Measurements from ENCODE around the gene CAP2. TPM values are rescaled to one million over a fixed set of nuclear protein-coding genes. Genes with fewer than 3 reads are reported as not detected.
A peak's percentile ranks its signal among the peaks of the same experiment; 100 is the strongest.

CAP2 gene
- total and polyA plus RNA-seq, 9 of the 15 experiments (the other 6 are each of a cell fraction or from before 2014, with no cell fraction given) = not detected

- no peaks in the 10 kb centered on the region for H3K36me3 ChIP-seq (ENCODE audit: control insufficient read depth, insufficient read depth, low read length)
- DNase-seq (ENCODE audit: extremely low read depth in 1 of 4, low spot score in 3 of 4) (no peak), FAIRE-seq (no peak), ATAC-seq (peak; percentile 44; the same call in 1 of the 3 replicates)
- WGBS (ENCODE audit: insufficient coverage, low coverage, missing lambda C conversion rate) = 3% methylated on average over 5 of the region's 5 CpGs
- ChIA-PET CTCF (ENCODE audit: low intra/inter-chr PET ratio) (no interaction called here), POLR2A (no interaction called here)
- peaks cover 29 to 38% of the 10 kb centered on the region in 2 experiments for H3K27me3 ChIP-seq (ENCODE audit: control insufficient read depth in 2 of 2, insufficient read depth in 2 of 2, low read length in 2 of 2)
- H3K4me3 ChIP-seq = no peak overlapping the region
- no TSS peak for BruUV-seq (replicated peaks)
- H3K27ac ChIP-seq (ENCODE audit: extremely low read depth, low read depth, low read length) = no peak overlapping the region
- H3K4me2 ChIP-seq (ENCODE audit: insufficient read depth, low read length) = no peak overlapping the region
- H3K9me1 ChIP-seq (ENCODE audit: control insufficient read depth, insufficient read depth, low read length) = no peaks in the 10 kb centered on the region
- no peaks in the 10 kb centered on the region for H4K20me1 ChIP-seq (replicated peaks; ENCODE audit: control insufficient read depth, insufficient read depth, low read length)
- H3K79me2 ChIP-seq (ENCODE audit: control insufficient read depth, insufficient read depth, low read length) = no peaks in the 10 kb centered on the region
- in situ Hi-C loops (cut with MboI) (no loop called here), intact Hi-C loops (cut with micrococcal nuclease) (no loop called here)
- TF ChIP-seq MAZ (CRISPR knock-in tag; conservative IDR thresholded peaks at IDR 0.05 in 1 of 2, IDR thresholded peaks at IDR 0.05 in 1 of 2) (no peak), E4F1 (CRISPR knock-in tag; IDR thresholded peaks at IDR 0.05; ENCODE audit: borderline replicate concordance) (no peak)
- TF ChIP-seq, protein P1, sequence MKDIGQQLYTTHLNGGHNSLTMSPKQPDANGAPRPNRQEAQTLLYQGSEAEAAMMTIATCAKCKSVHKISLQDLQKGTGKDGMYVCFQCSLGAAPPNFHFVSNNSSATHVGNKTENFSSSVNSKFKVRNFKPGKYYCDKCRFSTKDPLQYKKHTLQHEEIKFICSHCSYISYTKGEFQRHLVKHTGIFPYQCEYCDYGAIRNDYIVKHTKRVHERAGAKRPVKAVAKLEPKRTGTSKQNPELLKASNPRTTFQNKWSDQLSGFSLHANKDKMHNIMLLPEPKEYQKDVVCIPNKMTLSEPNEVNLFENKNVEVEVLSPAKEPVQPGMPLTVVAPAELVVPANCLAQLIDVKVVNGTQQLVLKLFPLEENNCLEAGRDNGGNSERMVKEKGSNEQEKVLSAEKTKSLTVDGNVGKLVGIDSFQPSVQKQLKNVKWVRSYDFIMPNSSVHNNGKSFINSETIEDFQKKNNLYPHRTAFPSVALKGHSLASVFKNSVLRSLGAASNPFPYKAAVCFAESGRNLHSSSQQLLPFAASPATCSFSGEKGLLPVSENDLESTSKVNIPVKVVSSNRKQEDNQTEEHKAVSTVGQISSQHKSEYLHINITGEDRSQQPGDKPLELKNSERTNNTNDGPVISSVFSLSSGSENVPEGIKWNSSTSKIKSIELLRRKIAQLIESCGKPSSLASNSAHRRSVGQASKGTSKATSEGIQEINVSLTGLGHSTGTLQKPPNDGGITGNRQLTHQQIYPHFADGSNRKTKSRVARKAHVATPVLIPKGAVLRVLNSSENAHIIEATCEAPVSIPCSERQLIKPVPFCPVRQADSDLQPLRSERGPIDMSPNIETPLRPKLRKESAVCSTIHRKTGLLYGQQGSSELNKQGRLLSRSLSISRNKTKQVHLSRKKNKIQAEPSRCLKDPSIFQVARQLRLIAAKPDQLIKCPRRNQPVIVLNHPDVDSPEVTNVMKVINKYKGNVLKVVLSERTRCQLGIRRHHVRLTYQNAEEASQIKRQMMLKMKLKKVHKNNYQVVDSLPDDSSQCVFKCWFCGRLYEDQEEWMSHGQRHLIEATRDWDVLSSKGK (CRISPR knock-in tag; IDR thresholded peaks at IDR 0.05) = no peak
- TF ChIP-seq, protein P2, sequence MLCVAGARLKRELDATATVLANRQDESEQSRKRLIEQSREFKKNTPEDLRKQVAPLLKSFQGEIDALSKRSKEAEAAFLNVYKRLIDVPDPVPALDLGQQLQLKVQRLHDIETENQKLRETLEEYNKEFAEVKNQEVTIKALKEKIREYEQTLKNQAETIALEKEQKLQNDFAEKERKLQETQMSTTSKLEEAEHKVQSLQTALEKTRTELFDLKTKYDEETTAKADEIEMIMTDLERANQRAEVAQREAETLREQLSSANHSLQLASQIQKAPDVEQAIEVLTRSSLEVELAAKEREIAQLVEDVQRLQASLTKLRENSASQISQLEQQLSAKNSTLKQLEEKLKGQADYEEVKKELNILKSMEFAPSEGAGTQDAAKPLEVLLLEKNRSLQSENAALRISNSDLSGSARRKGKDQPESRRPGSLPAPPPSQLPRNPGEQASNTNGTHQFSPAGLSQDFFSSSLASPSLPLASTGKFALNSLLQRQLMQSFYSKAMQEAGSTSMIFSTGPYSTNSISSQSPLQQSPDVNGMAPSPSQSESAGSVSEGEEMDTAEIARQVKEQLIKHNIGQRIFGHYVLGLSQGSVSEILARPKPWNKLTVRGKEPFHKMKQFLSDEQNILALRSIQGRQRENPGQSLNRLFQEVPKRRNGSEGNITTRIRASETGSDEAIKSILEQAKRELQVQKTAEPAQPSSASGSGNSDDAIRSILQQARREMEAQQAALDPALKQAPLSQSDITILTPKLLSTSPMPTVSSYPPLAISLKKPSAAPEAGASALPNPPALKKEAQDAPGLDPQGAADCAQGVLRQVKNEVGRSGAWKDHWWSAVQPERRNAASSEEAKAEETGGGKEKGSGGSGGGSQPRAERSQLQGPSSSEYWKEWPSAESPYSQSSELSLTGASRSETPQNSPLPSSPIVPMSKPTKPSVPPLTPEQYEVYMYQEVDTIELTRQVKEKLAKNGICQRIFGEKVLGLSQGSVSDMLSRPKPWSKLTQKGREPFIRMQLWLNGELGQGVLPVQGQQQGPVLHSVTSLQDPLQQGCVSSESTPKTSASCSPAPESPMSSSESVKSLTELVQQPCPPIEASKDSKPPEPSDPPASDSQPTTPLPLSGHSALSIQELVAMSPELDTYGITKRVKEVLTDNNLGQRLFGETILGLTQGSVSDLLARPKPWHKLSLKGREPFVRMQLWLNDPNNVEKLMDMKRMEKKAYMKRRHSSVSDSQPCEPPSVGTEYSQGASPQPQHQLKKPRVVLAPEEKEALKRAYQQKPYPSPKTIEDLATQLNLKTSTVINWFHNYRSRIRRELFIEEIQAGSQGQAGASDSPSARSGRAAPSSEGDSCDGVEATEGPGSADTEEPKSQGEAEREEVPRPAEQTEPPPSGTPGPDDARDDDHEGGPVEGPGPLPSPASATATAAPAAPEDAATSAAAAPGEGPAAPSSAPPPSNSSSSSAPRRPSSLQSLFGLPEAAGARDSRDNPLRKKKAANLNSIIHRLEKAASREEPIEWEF (CRISPR knock-in tag; IDR thresholded peaks at IDR 0.05) = no peak
- H3K4me1 ChIP-seq (replicated peaks in 1 of 2; ENCODE audit: control insufficient read depth in 2 of 2, insufficient read depth in 2 of 2, low read length in 2 of 2) = no peaks in the 10 kb centered on the region
- H2AFZ ChIP-seq (ENCODE audit: low read depth, low read length) = no peak overlapping the region
- H3K9me3 ChIP-seq (replicated peaks; ENCODE audit: control insufficient read depth, insufficient read depth, low read depth, low read length) = no peaks in the 10 kb centered on the region
- H3K9ac ChIP-seq (ENCODE audit: insufficient read depth in 1 of 2, low read depth in 2 of 2, low read length in 2 of 2) = no peak overlapping the region
Observed at GRCh38 chr6:17519120-17519519, 125.7 kb downstream of the CAP2 start.
